Neural progenitor cell (in vitro differentiated cells): ENCODE measurements around the gene QSER1. TPM values are rescaled to one million over a fixed set of nuclear protein-coding genes. Genes with fewer than 3 reads are reported as not detected.

ENCODE experiments used
- DNase-seq: peaks from one replicate; pipeline ENCODE4 v3.0.0-alpha.2; 2016; ENCODE audit warnings: low spot score
- H2AFZ ChIP-seq: fragments of 200-600 bp; sonication (generic); replicated peaks from 2 replicates; pipeline ENCODE4 v1.6.1; 2016; ENCODE audit warnings: antibody characterized with exemption
- H3F3A ChIP-seq: fragments of 200-600 bp; sonication (generic); 2 replicates; pipeline ENCODE4 v1.6.1; 2016; ENCODE audit warnings: antibody characterized with exemption, low read depth
- H3K27ac ChIP-seq: fragments of 200-600 bp; sonication (generic); 2 replicates; pipeline ENCODE4 v1.5.1; 2016; ENCODE audit warnings: mild to moderate bottlenecking
- H3K27me3 ChIP-seq: fragments of 200-600 bp; sonication (generic); 2 replicates; pipeline ENCODE4 v1.6.1; 2016; ENCODE audit warnings: mild to moderate bottlenecking, moderate library complexity
- H3K36me3 ChIP-seq: fragments of 200-600 bp; sonication (generic); 2 replicates; pipeline ENCODE4 v1.5.1; 2016
- H3K4me1 ChIP-seq: fragments of 200-600 bp; sonication (generic); 2 replicates; pipeline ENCODE4 v1.6.1; 2016; ENCODE audit warnings: mixed run types
- H3K4me2 ChIP-seq: fragments of 200-600 bp; sonication (generic); 2 replicates; pipeline ENCODE4 v1.6.1; 2016
- H3K4me3 ChIP-seq: fragments of 200-600 bp; sonication (generic); 2 replicates; pipeline ENCODE4 v1.5.1; 2016
- H3K79me2 ChIP-seq: fragments of 200-600 bp; sonication (generic); 2 replicates; pipeline ENCODE4 v1.6.1; 2016; ENCODE audit warnings: low read depth
- H3K9ac ChIP-seq: fragments of 200-600 bp; sonication (generic); 2 replicates; pipeline ENCODE4 v1.6.1; 2016
- H3K9me3 ChIP-seq: fragments of 200-600 bp; sonication (generic); 2 replicates; pipeline ENCODE4 v1.5.1; 2016; ENCODE audit warnings: low read depth
- H4K20me1 ChIP-seq: fragments of 200-600 bp; sonication (generic); 2 replicates; pipeline ENCODE4 v1.6.1; 2016; ENCODE audit warnings: low read depth
- H3K27ac Mint-ChIP-seq: 3 replicates; pipeline ENCODE4 v1.8.0; 2021; ENCODE audit warnings: mixed read lengths
- H3K27me3 Mint-ChIP-seq: 2 replicates; pipeline ENCODE4 v1.8.0; 2022; ENCODE audit warnings: low read depth, mild to moderate bottlenecking, inconsistent platforms, moderate library complexity, mixed read lengths; ENCODE audit not compliant: insufficient read depth
- H3K36me3 Mint-ChIP-seq: 3 replicates; pipeline ENCODE4 v1.8.0; 2021; ENCODE audit warnings: mixed read lengths
- H3K4me1 Mint-ChIP-seq: 3 replicates; pipeline ENCODE4 v1.8.0; 2021; ENCODE audit warnings: mixed read lengths
- H3K4me3 Mint-ChIP-seq: 3 replicates; pipeline ENCODE4 v1.8.0; 2021; ENCODE audit warnings: mild to moderate bottlenecking, moderate library complexity, mixed read lengths
- H3K9me3 Mint-ChIP-seq: 3 replicates; pipeline ENCODE4 v1.8.0; 2020; ENCODE audit warnings: mixed read lengths
- CTCF ChIP-seq: fragments of 200-600 bp; sonication (generic); IDR thresholded peaks from 2 replicates; pipeline ENCODE4 v1.5.1; 2017; ENCODE audit warnings: antibody characterized with exemption, mild to moderate bottlenecking
- EZH2 ChIP-seq: fragments of 200-600 bp; sonication (generic); IDR thresholded peaks from 2 replicates; pipeline ENCODE4 v1.6.1; 2017; ENCODE audit warnings: antibody characterized with exemption, mild to moderate bottlenecking, moderate library complexity
- EZH2phosphoT487 ChIP-seq: fragments of 200-600 bp; sonication (generic); IDR thresholded peaks from 2 replicates; pipeline ENCODE4 v1.6.1; 2017; ENCODE audit warnings: antibody characterized with exemption
- total RNA-seq: library from RNA; depleted of rRNA; stranded (reverse); fragments of >200 nt; gene quantifications from 2 replicates; pipeline ENCODE4 v1.2.3, GENCODE V29; 2015; ENCODE audit warnings: low replicate concordance

QSER1 gene
- total RNA-seq, 1 donor from 2014 or later = 79.2 TPM

GRCh38 chr11:33005175-33005574 lies 112.6 kb downstream of the QSER1 start:
- no peaks in the 10 kb centered on the region for H4K20me1 ChIP-seq
- no peaks in the 10 kb centered on the region for H3K4me1 ChIP-seq
- H3K27ac Mint-ChIP-seq = no peak overlapping the region
- DNase-seq = no peak
- no peaks in the 10 kb centered on the region for H3K4me1 Mint-ChIP-seq
- no peaks in the 10 kb centered on the region for H3K79me2 ChIP-seq
- H3K9me3 ChIP-seq = no peaks in the 10 kb centered on the region
- H3F3A ChIP-seq = no peaks in the 10 kb centered on the region
- no peak for TF ChIP-seq EZH2phosphoT487
- TF ChIP-seq EZH2 = no peak
- no peak for TF ChIP-seq CTCF
- H3K9me3 Mint-ChIP-seq = peaks cover under 1% of the 10 kb centered on the region
- no peaks in the 10 kb centered on the region for H3K36me3 ChIP-seq
- no peak overlapping the region for H3K27ac ChIP-seq
- no peak overlapping the region for H3K4me3 ChIP-seq
- no peak overlapping the region for H3K4me3 Mint-ChIP-seq
- no peaks in the 10 kb centered on the region for H3K27me3 ChIP-seq
- peak overlapping the region; percentile 9 for H2AFZ ChIP-seq
- H3K36me3 Mint-ChIP-seq = no peaks in the 10 kb centered on the region
- no peak overlapping the region for H3K4me2 ChIP-seq
- H3K9ac ChIP-seq = no peak overlapping the region
- H3K27me3 Mint-ChIP-seq = no peaks in the 10 kb centered on the region

GRCh38 chr11:33006010-33006409 lies 113.4 kb downstream of the QSER1 start:
- no peaks in the 10 kb centered on the region for H4K20me1 ChIP-seq
- no peaks in the 10 kb centered on the region for H3K36me3 ChIP-seq
- Mint-ChIP-seq H3K27ac (no peak overlapping the region), H3K9me3 (no peaks in the 10 kb centered on the region), H3K4me3 (no peak overlapping the region), H3K27me3 (no peaks in the 10 kb centered on the region), H3K36me3 (no peaks in the 10 kb centered on the region), H3K4me1 (no peaks in the 10 kb centered on the region)
- no peaks in the 10 kb centered on the region for H3K79me2 ChIP-seq
- no peak for DNase-seq
- H3K4me1 ChIP-seq = no peaks in the 10 kb centered on the region
- no peak overlapping the region for H2AFZ ChIP-seq
- no peaks in the 10 kb centered on the region for H3F3A ChIP-seq
- no peak overlapping the region for H3K4me2 ChIP-seq
- H3K9ac ChIP-seq = no peak overlapping the region
- no peaks in the 10 kb centered on the region for H3K27me3 ChIP-seq
- TF ChIP-seq CTCF (no peak), EZH2 (no peak), EZH2phosphoT487 (no peak)
- no peak overlapping the region for H3K4me3 ChIP-seq
- H3K27ac ChIP-seq = no peak overlapping the region
- no peaks in the 10 kb centered on the region for H3K9me3 ChIP-seq

GRCh38 chr11:33013755-33014154 lies 121.1 kb downstream of the QSER1 start:
- Mint-ChIP-seq H3K36me3 (no peaks in the 10 kb centered on the region), H3K9me3 (no peaks in the 10 kb centered on the region), H3K27ac (no peak overlapping the region), H3K4me1 (peaks cover 15% of the 10 kb centered on the region), H3K27me3 (peaks cover 4% of the 10 kb centered on the region), H3K4me3 (no peak overlapping the region)
- no peaks in the 10 kb centered on the region for H3K9me3 ChIP-seq
- DNase-seq = no peak
- H2AFZ ChIP-seq = no peak overlapping the region
- H3K27me3 ChIP-seq = peaks cover 47% of the 10 kb centered on the region
- H3K4me1 ChIP-seq = peaks cover 6% of the 10 kb centered on the region
- H3F3A ChIP-seq = peaks cover 15% of the 10 kb centered on the region
- no peak overlapping the region for H3K9ac ChIP-seq
- no peak overlapping the region for H3K27ac ChIP-seq
- no peak overlapping the region for H3K4me2 ChIP-seq
- no peak overlapping the region for H3K4me3 ChIP-seq
- no peaks in the 10 kb centered on the region for H3K36me3 ChIP-seq
- no peak for TF ChIP-seq EZH2phosphoT487
- TF ChIP-seq EZH2 = no peak
- no peaks in the 10 kb centered on the region for H4K20me1 ChIP-seq
- H3K79me2 ChIP-seq = no peaks in the 10 kb centered on the region

- peak within 1 kb of the TSS; percentile 50 for H3K4me3 ChIP-seq
- DNase-seq = peak; percentile 92
- TF ChIP-seq CTCF (no peak), EZH2phosphoT487 (no peak), EZH2 (no peak)
- H3K27me3 ChIP-seq = peaks cover 49% of the 10 kb centered on the region
- H4K20me1 ChIP-seq = no peaks in the 10 kb centered on the region
- no peaks in the 10 kb centered on the region for H3K79me2 ChIP-seq
- H3K9ac ChIP-seq = no peak within 1 kb of the TSS
- no peaks in the 10 kb centered on the region for H3K9me3 Mint-ChIP-seq
- H3K27me3 Mint-ChIP-seq = peaks cover 6% of the 10 kb centered on the region
- peaks cover 6% of the 10 kb centered on the region for H3K4me1 ChIP-seq
- H3K36me3 Mint-ChIP-seq = no peaks in the 10 kb centered on the region
- H3K9me3 ChIP-seq = no peaks in the 10 kb centered on the region
- peak within 1 kb of the TSS; percentile 82 for H3K4me2 ChIP-seq
- peak within 1 kb of the TSS; percentile 88 for H3K4me3 Mint-ChIP-seq
- no peaks in the 10 kb centered on the region for H3K36me3 ChIP-seq
- peaks cover 15% of the 10 kb centered on the region for H3K4me1 Mint-ChIP-seq
- H3F3A ChIP-seq = peaks cover 15% of the 10 kb centered on the region
- peak within 1 kb of the TSS; percentile 61 for H3K27ac Mint-ChIP-seq
- peak within 1 kb of the TSS; percentile 87 for H2AFZ ChIP-seq
- H3K27ac ChIP-seq = no peak within 1 kb of the TSS
Measured at GRCh38 chr11:33015621-33016551, 123.3 kb downstream of the QSER1 start, which contains the start of gene DEPDC7. TSS of gene DEPDC7 (plus strand) at chr11:33015878. CDS start at chr11:33015956, 78 bp downstream.
